A549 (cell line): ENCODE results near the gene AFAP1L2.

ENCODE experiments used
- HOXB13 ChIP-seq: fragments of 250-450 bp; sonication (Bioruptor Pico); IDR thresholded peaks from 2 replicates; pipeline ENCODE4 v1.5.0; 2020; ENCODE audit warnings: low read depth, mild to moderate bottlenecking, moderate library complexity
- MAZ ChIP-seq: fragments of 150-350 bp; IDR thresholded peaks from 2 replicates; pipeline ENCODE4 v1.6.1; 2014; ENCODE audit warnings: antibody characterized with exemption, low read depth, low read length, borderline replicate concordance
- PHF8 ChIP-seq: fragments of 200-600 bp; sonication (generic); IDR thresholded peaks from 2 replicates; pipeline ENCODE4 v1.6.1; 2016; ENCODE audit warnings: low read depth, mild to moderate bottlenecking, antibody characterized with exemption, moderate library complexity, borderline replicate concordance
- TF ChIP-seq, protein P1 (sequence below): fragments of >200 bp; sonication (Bioruptor Twin); formaldehyde crosslinking; IDR thresholded peaks from 3 replicates; pipeline ENCODE4 v1.5.1; 2016
- TF ChIP-seq, protein P2 (sequence below): fragments of 450-650 bp; IDR thresholded peaks from 2 replicates; pipeline ENCODE4 v1.6.1; 2014; ENCODE audit warnings: antibody characterized with exemption

DNA sequence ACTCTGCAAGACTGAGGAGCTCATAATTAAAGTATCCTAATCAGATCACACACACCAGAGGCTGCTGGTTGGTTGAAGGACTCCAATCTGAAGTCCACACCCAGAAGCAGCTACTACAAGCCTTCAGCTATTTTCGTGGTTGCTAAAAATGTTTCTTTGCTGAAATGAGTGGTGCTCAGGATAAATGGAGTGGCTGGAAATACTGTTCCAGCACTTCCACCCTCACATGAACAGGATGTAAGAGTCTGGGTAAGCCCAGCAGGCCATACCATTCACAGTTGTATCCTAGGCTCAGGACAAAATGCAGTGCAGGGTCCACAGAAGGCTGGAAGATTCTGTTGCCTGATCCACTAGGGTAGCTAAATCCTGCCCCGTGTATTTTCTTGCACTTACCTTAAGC, 34.1 kb downstream of the AFAP1L2 start:
- TF ChIP-seq, protein P1, sequence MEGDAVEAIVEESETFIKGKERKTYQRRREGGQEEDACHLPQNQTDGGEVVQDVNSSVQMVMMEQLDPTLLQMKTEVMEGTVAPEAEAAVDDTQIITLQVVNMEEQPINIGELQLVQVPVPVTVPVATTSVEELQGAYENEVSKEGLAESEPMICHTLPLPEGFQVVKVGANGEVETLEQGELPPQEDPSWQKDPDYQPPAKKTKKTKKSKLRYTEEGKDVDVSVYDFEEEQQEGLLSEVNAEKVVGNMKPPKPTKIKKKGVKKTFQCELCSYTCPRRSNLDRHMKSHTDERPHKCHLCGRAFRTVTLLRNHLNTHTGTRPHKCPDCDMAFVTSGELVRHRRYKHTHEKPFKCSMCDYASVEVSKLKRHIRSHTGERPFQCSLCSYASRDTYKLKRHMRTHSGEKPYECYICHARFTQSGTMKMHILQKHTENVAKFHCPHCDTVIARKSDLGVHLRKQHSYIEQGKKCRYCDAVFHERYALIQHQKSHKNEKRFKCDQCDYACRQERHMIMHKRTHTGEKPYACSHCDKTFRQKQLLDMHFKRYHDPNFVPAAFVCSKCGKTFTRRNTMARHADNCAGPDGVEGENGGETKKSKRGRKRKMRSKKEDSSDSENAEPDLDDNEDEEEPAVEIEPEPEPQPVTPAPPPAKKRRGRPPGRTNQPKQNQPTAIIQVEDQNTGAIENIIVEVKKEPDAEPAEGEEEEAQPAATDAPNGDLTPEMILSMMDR: no peak
- TF ChIP-seq HOXB13 (CRISPR knock-in tag) (no peak), MAZ (no peak), PHF8 (no peak)
- TF ChIP-seq, protein P2, sequence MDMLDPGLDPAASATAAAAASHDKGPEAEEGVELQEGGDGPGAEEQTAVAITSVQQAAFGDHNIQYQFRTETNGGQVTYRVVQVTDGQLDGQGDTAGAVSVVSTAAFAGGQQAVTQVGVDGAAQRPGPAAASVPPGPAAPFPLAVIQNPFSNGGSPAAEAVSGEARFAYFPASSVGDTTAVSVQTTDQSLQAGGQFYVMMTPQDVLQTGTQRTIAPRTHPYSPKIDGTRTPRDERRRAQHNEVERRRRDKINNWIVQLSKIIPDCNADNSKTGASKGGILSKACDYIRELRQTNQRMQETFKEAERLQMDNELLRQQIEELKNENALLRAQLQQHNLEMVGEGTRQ: no peak
